ENCODE data around the gene COL25A1. TPM values are rescaled to one million over a fixed set of nuclear protein-coding genes. Genes with fewer than 3 reads are reported as not detected.

The COL25A1 gene
- total RNA-seq, 1 experiment from 2014 or later: not detected

- Mint-ChIP-seq H3K36me3 (ENCODE audit: insufficient read depth, unreplicated experiment) (no peaks in the 10 kb centered on the region), H3K4me1 (ENCODE audit: low read depth, unreplicated experiment) (no peaks in the 10 kb centered on the region), H3K27ac (ENCODE audit: unreplicated experiment) (no peak overlapping the region), H3K9me3 (ENCODE audit: low read depth, unreplicated experiment) (no peaks in the 10 kb centered on the region), H3K4me3 (ENCODE audit: low read depth, unreplicated experiment) (no peak overlapping the region), H3K27me3 (ENCODE audit: unreplicated experiment) (no peaks in the 10 kb centered on the region)
- intact Hi-C loops (cut with micrococcal nuclease; ENCODE audit: unreplicated experiment): loop anchor here (5.0 kb wide), 2 partner anchors 218 to 353 kb away; no protein-coding TSS in a partner anchor
- no TSS peak for BruUV-seq (replicated peaks)
- no peak for DNase-seq
- CTCF ChIA-PET: interaction anchor here (0.6 kb wide), 1 partner anchor 1263 kb away, joined by 5 read pairs; no protein-coding TSS in a partner anchor
- no peak for TF ChIP-seq CTCF (IDR thresholded peaks at IDR 0.05; ENCODE audit: unreplicated experiment)
Measured at GRCh38 chr4:109295081-109295480, 7.4 kb downstream of the COL25A1 start.

DNA sequence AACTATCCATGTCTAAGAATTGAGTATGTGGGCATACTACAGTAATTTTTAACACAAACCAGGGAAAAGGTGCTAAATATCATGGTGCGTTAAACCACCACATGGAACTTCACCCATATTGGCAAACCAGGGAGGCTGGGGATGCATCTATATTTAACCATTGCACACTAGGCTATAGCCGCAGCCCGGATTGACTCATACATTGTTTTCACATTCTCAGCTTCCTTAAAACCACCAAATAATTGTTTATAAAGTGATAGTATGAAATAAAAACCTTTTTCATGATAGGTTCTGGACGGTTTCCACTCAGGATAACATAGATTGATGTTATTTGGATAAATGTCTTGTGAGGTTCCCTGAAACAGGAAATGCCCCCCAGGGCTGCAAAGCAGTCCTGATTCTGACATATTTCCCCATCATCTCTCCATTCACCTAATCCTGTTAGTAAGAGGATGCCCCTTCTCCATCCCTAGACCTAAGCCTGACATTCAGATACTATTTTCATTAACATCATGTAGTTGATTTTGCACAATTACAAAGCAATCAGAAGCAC lies 7.9 kb downstream of the COL25A1 start:
- no peak for TF ChIP-seq CTCF (IDR thresholded peaks at IDR 0.05; ENCODE audit: unreplicated experiment)
- DNase-seq: no peak
- BruUV-seq (replicated peaks): no TSS peak
- intact Hi-C loops (cut with micrococcal nuclease; ENCODE audit: unreplicated experiment): loop anchor here (5.0 kb wide), 2 partner anchors 217 to 352 kb away; no protein-coding TSS in a partner anchor
- no peaks in the 10 kb centered on the region for H3K27me3 Mint-ChIP-seq (ENCODE audit: unreplicated experiment)
- H3K36me3 Mint-ChIP-seq (ENCODE audit: insufficient read depth, unreplicated experiment): no peaks in the 10 kb centered on the region
- no peaks in the 10 kb centered on the region for H3K9me3 Mint-ChIP-seq (ENCODE audit: low read depth, unreplicated experiment)
- CTCF ChIA-PET: interaction anchor here (0.6 kb wide), 1 partner anchor 1264 kb away, joined by 5 read pairs; no protein-coding TSS in a partner anchor
- no peak overlapping the region for H3K27ac Mint-ChIP-seq (ENCODE audit: unreplicated experiment)
- H3K4me3 Mint-ChIP-seq (ENCODE audit: low read depth, unreplicated experiment): no peak overlapping the region
- no peaks in the 10 kb centered on the region for H3K4me1 Mint-ChIP-seq (ENCODE audit: low read depth, unreplicated experiment)

- no peaks in the 10 kb centered on the region for H3K36me3 Mint-ChIP-seq (ENCODE audit: insufficient read depth, unreplicated experiment)
- CTCF ChIA-PET: no interaction called here
- TF ChIP-seq CTCF (IDR thresholded peaks at IDR 0.05; ENCODE audit: unreplicated experiment): no peak
- no peaks in the 10 kb centered on the region for H3K4me1 Mint-ChIP-seq (ENCODE audit: low read depth, unreplicated experiment)
- intact Hi-C loops (cut with micrococcal nuclease; ENCODE audit: unreplicated experiment): no loop called here
- H3K9me3 Mint-ChIP-seq (ENCODE audit: low read depth, unreplicated experiment): no peaks in the 10 kb centered on the region
- no peak overlapping the region for H3K27ac Mint-ChIP-seq (ENCODE audit: unreplicated experiment)
- no TSS peak for BruUV-seq (replicated peaks)
- DNase-seq: peak; percentile 2
- no peaks in the 10 kb centered on the region for H3K27me3 Mint-ChIP-seq (ENCODE audit: unreplicated experiment)
- no peak overlapping the region for H3K4me3 Mint-ChIP-seq (ENCODE audit: low read depth, unreplicated experiment)
Measured at GRCh38 chr4:109294006-109294405, 8.5 kb downstream of the COL25A1 start.

GRCh38 chr4:109291707-109292238 lies 10.7 kb downstream of the COL25A1 start:
- intact Hi-C loops (cut with micrococcal nuclease; ENCODE audit: unreplicated experiment): no loop called here
- BruUV-seq (replicated peaks): no TSS peak
- Mint-ChIP-seq H3K27ac (ENCODE audit: unreplicated experiment) (no peak overlapping the region), H3K27me3 (ENCODE audit: unreplicated experiment) (no peaks in the 10 kb centered on the region), H3K4me1 (ENCODE audit: low read depth, unreplicated experiment) (no peaks in the 10 kb centered on the region), H3K9me3 (ENCODE audit: low read depth, unreplicated experiment) (no peaks in the 10 kb centered on the region), H3K4me3 (ENCODE audit: low read depth, unreplicated experiment) (no peak overlapping the region), H3K36me3 (ENCODE audit: insufficient read depth, unreplicated experiment) (no peaks in the 10 kb centered on the region)
- no peak for TF ChIP-seq CTCF (IDR thresholded peaks at IDR 0.05; ENCODE audit: unreplicated experiment)
- CTCF ChIA-PET: no interaction called here
- DNase-seq: no peak
